ENCODE measurements around the gene SLFN13. TPM values are rescaled to one million over a fixed set of nuclear protein-coding genes. Genes with fewer than 3 reads are reported as not detected.

Gene SLFN13
- total and polyA plus RNA-seq, 9 of the 15 experiments (the other 6 are each of a cell fraction or from before 2014, with no cell fraction given), result 0.04 to 0.49 (median 0.17) TPM

DNA sequence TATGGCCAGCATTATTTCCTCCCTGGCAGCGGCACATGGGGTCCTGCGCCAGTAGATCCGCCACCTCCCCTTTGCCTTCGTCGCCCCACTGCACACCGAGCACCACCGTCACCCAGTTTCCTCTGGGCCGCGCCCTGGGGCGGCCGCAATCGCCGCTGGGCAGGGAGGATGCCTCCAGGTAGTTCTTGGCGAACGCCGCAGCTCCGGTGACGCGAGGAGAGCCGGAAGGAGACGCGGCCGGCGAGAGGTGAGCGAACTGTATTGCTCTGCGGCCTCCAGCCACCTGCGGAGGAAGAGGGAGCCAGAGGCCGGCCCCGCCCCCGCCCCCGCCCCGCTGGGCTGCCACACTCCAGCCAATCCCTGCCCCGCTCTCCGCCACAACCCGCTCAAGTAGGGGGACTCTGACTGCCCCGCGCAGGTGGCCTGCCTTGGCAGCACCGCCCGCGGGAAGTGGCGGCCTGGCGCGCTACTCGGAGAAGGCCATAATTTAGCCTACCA, 11.8 kb upstream of the SLFN13 start:
- H3K79me2 ChIP-seq (ENCODE audit: control insufficient read depth, insufficient read depth, low read length), result no peaks in the 10 kb centered on the region
- H3K27me3 ChIP-seq (ENCODE audit: control insufficient read depth in 2 of 2, insufficient read depth in 2 of 2, low read length in 2 of 2), result peaks cover 4 to 8% of the 10 kb centered on the region in 2 experiments; a peak in 3 of 5 replicates
- in situ Hi-C loops (cut with MboI) (no loop called here), intact Hi-C loops (cut with micrococcal nuclease) (no loop called here)
- ATAC-seq (peak; percentile 95), DNase-seq (ENCODE audit: extremely low read depth in 1 of 4, low spot score in 3 of 4) (peak; percentile 35 to 73 (median 57)), FAIRE-seq (no peak)
- no peak overlapping the region for H3K4me3 ChIP-seq
- peak overlapping the region in 1 of 2 experiments; percentile 69; a peak in 1 of 4 replicates for H3K9ac ChIP-seq (ENCODE audit: insufficient read depth in 1 of 2, low read depth in 2 of 2, low read length in 2 of 2)
- peaks cover 0 to 7% of the 10 kb centered on the region in 2 experiments; a peak in 2 of 5 replicates for H3K4me1 ChIP-seq (replicated peaks in 1 of 2; ENCODE audit: control insufficient read depth in 2 of 2, insufficient read depth in 2 of 2, low read length in 2 of 2)
- TF ChIP-seq SMARCA4 (IDR thresholded peaks at IDR 0.05), result no peak
- TF ChIP-seq CBX2 (IDR thresholded peaks at IDR 0.05; ENCODE audit: insufficient read depth, low read length, poor library complexity, severe bottlenecking), result no peak
- TF ChIP-seq E2F6 (IDR thresholded peaks at IDR 0.05; ENCODE audit: borderline replicate concordance in 1 of 2, extremely low read depth in 1 of 2, insufficient read depth in 1 of 2, insufficient read length in 1 of 2, low read depth in 1 of 2, low read length in 1 of 2, poor library complexity in 1 of 2, severe bottlenecking in 1 of 2), result peak in 1 of 2 experiments; percentile 46
- peak; percentile 13 for TF ChIP-seq CTCFL (IDR thresholded peaks at IDR 0.05; ENCODE audit: borderline replicate concordance, insufficient read depth, low read depth, low read length, poor library complexity, severe bottlenecking)
- TF ChIP-seq DNMT1 (IDR thresholded peaks at IDR 0.05), result no peak
- TF ChIP-seq, protein P1, sequence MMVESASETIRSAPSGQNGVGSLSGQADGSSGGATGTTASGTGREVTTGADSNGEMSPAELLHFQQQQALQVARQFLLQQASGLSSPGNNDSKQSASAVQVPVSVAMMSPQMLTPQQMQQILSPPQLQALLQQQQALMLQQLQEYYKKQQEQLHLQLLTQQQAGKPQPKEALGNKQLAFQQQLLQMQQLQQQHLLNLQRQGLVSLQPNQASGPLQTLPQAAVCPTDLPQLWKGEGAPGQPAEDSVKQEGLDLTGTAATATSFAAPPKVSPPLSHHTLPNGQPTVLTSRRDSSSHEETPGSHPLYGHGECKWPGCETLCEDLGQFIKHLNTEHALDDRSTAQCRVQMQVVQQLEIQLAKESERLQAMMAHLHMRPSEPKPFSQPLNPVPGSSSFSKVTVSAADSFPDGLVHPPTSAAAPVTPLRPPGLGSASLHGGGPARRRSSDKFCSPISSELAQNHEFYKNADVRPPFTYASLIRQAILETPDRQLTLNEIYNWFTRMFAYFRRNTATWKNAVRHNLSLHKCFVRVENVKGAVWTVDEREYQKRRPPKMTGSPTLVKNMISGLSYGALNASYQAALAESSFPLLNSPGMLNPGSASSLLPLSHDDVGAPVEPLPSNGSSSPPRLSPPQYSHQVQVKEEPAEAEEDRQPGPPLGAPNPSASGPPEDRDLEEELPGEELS (CRISPR knock-in tag; IDR thresholded peaks at IDR 0.05; ENCODE audit: borderline replicate concordance), result no peak
- no peak for TF ChIP-seq COPS2 (conservative IDR thresholded peaks at IDR 0.05)
- TF ChIP-seq, protein P2, sequence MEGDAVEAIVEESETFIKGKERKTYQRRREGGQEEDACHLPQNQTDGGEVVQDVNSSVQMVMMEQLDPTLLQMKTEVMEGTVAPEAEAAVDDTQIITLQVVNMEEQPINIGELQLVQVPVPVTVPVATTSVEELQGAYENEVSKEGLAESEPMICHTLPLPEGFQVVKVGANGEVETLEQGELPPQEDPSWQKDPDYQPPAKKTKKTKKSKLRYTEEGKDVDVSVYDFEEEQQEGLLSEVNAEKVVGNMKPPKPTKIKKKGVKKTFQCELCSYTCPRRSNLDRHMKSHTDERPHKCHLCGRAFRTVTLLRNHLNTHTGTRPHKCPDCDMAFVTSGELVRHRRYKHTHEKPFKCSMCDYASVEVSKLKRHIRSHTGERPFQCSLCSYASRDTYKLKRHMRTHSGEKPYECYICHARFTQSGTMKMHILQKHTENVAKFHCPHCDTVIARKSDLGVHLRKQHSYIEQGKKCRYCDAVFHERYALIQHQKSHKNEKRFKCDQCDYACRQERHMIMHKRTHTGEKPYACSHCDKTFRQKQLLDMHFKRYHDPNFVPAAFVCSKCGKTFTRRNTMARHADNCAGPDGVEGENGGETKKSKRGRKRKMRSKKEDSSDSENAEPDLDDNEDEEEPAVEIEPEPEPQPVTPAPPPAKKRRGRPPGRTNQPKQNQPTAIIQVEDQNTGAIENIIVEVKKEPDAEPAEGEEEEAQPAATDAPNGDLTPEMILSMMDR (IDR thresholded peaks at IDR 0.05 in 2 of 3, conservative IDR thresholded peaks at IDR 0.05 in 1 of 3; ENCODE audit: insufficient read depth in 2 of 3, low read depth in 1 of 3, low read length in 3 of 3), result no peak
- no peak for TF ChIP-seq KHSRP (IDR thresholded peaks at IDR 0.05)
- TF ChIP-seq SREBF2 (CRISPR knock-in tag; IDR thresholded peaks at IDR 0.05), result no peak
- TF ChIP-seq CREB3L1 (IDR thresholded peaks at IDR 0.05; ENCODE audit: borderline replicate concordance, low read depth), result no peak
- peak overlapping the region; percentile 33; the same call in 1 of the 2 replicates for H3K4me2 ChIP-seq (ENCODE audit: insufficient read depth, low read length)
- ChIA-PET POLR2A (no interaction called here), CTCF (ENCODE audit: low intra/inter-chr PET ratio) (no interaction called here)
- H2AFZ ChIP-seq (ENCODE audit: low read depth, low read length), result peak overlapping the region; percentile 47; the same call in 1 of the 2 replicates
- no peaks in the 10 kb centered on the region for H4K20me1 ChIP-seq (replicated peaks; ENCODE audit: control insufficient read depth, insufficient read depth, low read length)
- WGBS (ENCODE audit: insufficient coverage, low coverage, missing lambda C conversion rate), result 14% methylated on average over 29 of the region's 44 CpGs
- no peaks in the 10 kb centered on the region for H3K9me3 ChIP-seq (replicated peaks; ENCODE audit: control insufficient read depth, insufficient read depth, low read depth, low read length)
- no peaks in the 10 kb centered on the region for H3K36me3 ChIP-seq (ENCODE audit: control insufficient read depth, insufficient read depth, low read length)
- H3K9me1 ChIP-seq (ENCODE audit: control insufficient read depth, insufficient read depth, low read length), result no peaks in the 10 kb centered on the region
- no TSS peak for BruUV-seq (replicated peaks)
- no peak overlapping the region for H3K27ac ChIP-seq (ENCODE audit: extremely low read depth, low read depth, low read length)

Measured in K562 (cell line).